Measurements from ENCODE around the gene NCKAP5L. TPM values are rescaled to one million over a fixed set of nuclear protein-coding genes. Genes with fewer than 3 reads are reported as not detected.
A peak's percentile ranks its signal among the peaks of the same experiment; 100 is the strongest.
"Not testable (repeated sequence)": the region's sequence is repeated elsewhere in the genome, so short reads cannot be mapped to it uniquely, and the experiment has no call there.

The NCKAP5L gene
- total RNA-seq, 1 donor from 2014 or later = 29.0 TPM

GRCh38 chr12:49793620-49794019, 34.6 kb downstream of the NCKAP5L start:
- intact Hi-C loops (cut with DNase I) = no loop called here
- no peak for ATAC-seq (ENCODE audit: poor library complexity)
- no peak for DNase-seq

DNA sequence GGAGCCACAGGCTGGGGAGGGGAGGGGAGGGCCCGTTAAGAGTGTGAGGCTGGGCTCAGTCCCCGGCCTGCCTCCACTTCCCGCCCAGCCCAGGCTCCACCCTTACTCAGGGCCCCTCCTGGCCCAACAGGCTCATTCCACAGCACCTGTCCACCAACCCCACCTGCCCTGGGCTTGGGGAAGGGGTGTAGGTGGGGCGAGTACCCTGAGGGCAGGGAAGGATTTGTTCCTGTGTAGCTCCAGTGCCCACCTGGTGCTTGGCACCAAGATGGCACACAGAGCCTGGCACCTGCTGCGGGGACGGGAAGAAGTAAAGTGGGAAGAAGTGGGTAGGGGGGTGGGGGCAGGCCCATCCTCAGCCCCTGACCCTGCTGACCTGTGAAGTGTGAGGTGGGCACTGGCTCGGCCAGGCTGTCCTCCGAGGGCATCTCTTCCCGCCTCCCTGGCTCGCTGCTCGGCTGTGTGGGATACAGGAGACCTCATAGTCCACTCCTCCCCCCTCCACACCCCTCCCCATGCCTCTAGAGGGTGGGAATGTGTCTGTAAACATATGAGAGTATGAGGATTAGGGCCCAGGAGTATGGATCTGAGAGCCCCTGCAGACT, 35.1 kb downstream of the NCKAP5L start:
- ATAC-seq (ENCODE audit: poor library complexity) (no peak), DNase-seq (no peak)
- intact Hi-C loops (cut with DNase I) = no loop called here

- no peak for DNase-seq
- intact Hi-C loops (cut with DNase I) = no loop called here
- ATAC-seq (ENCODE audit: poor library complexity) = no peak
Measured at GRCh38 chr12:49792181-49792970, 35.8 kb downstream of the NCKAP5L start.

DNA sequence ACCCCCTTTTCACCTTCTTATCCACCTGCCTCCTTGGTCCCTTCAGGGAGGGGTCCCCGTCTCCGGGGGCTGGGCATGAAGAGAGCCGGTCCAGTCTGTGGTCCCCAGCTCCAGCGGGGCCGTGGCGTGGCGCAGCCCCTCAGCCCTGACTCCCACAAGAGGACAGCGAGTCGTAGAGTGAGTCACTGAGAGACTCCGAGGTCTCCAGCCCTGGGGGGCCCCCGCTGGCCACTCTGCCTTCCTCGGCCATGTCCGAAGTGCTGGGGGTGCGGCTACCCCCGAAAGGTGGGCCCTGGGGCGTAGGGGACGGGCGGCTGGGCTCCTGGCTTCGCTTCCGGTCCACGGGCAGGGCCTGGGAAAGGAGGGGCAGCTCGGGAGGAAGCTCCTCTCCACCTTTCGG, 36.5 kb downstream of the NCKAP5L start:
- intact Hi-C loops (cut with DNase I) = no loop called here
- DNase-seq = no peak
- ATAC-seq (ENCODE audit: poor library complexity) = no peak

GRCh38 chr12:49790741-49791555, 37.3 kb downstream of the NCKAP5L start:
- intact Hi-C loops (cut with DNase I) = no loop called here
- no peak for DNase-seq
- ATAC-seq (ENCODE audit: poor library complexity) = no peak

- no peak for ATAC-seq (ENCODE audit: poor library complexity)
- no peak for DNase-seq
- intact Hi-C loops (cut with DNase I) = no loop called here
Measured at GRCh38 chr12:49789992-49790391, 38.2 kb downstream of the NCKAP5L start.

DNA sequence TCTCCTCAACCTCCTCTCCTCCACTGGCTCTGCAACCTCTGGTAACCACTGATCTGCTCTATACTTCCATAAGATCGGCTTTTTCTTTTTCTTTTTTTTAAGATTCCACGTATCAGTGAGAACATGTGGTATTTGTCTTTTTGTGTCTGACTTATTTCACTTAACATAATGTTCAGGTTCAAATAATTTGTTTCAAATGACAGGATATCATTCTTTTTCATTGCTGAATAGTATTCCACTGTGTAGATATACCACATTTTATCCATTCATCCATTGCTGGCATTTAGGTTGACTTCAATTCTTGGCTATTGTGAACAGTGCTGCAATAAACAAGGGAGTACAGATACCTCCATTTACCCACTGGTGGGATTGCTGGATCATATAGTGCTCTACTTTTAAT, 40.5 kb downstream of the NCKAP5L start:
- intact Hi-C loops (cut with DNase I) = no loop called here
- no peak for DNase-seq
- ATAC-seq (ENCODE audit: poor library complexity) = no peak

DNA sequence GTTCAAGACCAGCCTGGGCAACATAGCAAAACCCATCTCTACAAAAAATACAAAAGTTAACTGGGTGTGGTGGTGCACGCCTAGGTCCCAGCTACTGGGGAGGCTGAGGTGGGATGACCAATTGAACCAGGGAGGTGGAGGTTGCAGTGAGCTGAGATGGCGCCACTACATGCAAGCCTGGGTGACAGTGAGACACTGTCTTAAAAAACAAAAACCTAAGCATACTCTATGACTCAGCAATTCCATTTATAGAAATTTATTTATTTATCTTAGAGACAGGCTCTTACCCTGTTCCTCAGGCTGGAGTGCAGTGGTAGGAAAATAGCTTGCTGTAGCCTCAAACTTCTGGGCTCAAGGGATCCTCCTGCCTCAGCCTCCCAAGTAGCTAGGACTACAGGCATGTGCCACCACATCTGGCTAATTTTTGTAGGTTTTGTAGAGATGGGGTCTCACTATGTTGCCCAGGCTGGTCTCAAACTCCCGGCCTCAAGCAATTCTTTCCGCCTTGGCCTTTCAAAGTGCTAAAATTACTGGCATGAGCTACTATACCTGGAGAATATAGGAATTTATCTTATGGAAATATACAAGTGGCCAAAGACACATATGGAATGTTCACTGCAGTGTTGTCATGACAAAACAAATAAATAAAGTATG, 43.3 kb downstream of the NCKAP5L start:
- intact Hi-C loops (cut with DNase I) = no loop called here
- ATAC-seq (ENCODE audit: poor library complexity) (no peak), DNase-seq (no peak)

DNA sequence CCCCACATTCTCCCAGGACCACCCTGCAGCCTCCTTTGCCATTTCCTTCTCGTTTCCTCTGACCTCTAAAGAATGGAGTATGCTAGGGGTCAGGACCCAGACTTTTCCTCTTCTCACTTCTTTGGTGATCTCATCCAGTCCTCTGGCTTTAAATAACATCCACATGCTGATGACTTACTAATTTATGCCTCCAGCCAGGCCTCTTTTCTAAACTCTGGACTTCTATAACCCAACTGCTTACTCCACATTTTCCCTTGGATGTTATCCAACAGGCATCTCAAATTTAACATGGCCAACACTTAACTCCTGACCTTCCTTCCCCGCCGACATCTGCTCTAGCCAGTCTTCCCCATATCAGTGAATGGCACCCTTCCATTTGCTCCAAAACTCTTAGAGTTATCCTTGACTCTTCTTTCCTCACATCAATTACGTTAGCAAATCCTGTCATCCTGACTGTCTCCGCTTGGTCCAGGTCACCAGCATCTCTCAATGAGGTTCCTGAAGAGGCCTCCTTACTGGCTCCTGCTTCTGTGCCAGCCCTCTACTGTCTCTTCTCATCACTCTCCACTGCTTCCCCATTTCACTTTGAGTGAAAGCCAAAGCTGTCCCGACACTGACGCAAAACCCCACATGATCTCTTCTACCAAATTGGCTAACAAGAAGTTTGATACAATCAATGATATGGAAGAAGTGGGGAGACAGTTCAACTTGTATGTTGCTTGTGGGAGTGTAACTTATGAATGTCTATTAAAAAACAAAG, 44.1 kb downstream of the NCKAP5L start:
- ATAC-seq (ENCODE audit: poor library complexity) (peak; percentile 45), DNase-seq (no peak)
- intact Hi-C loops (cut with DNase I) = no loop called here

GRCh38 chr12:49780914-49781313, 47.3 kb downstream of the NCKAP5L start:
- ATAC-seq (ENCODE audit: poor library complexity); intact Hi-C loops (cut with DNase I); DNase-seq: not testable (repeated sequence)

- no peak for ATAC-seq (ENCODE audit: poor library complexity)
- intact Hi-C loops (cut with DNase I) = loop anchor here (2.0 to 10.0 kb wide), 2 partner anchors 61 to 195 kb away; partner anchors contain the start of gene AQP6
- DNase-seq = no peak
Measured at GRCh38 chr12:49779581-49779980, 48.6 kb downstream of the NCKAP5L start.

GRCh38 chr12:49777800-49778748, 50.1 kb downstream of the NCKAP5L start:
- peak; percentile 61 for ATAC-seq (ENCODE audit: poor library complexity)
- intact Hi-C loops (cut with DNase I) = loop anchor here (2.0 to 10.0 kb wide), 2 partner anchors 63 to 197 kb away; partner anchors contain the start of gene AQP6
- DNase-seq = peak; percentile 67

- ATAC-seq (ENCODE audit: poor library complexity) = no peak
- intact Hi-C loops (cut with DNase I) = loop anchor here (10.0 kb wide), 1 partner anchor 197 kb away; the partner anchor contains the start of gene AQP6
- no peak for DNase-seq
Measured at GRCh38 chr12:49777341-49777740, 50.9 kb downstream of the NCKAP5L start.

- intact Hi-C loops (cut with DNase I) = loop anchor here (10.0 kb wide), 1 partner anchor 198 kb away; the partner anchor contains the start of gene AQP6
- DNase-seq (no peak), ATAC-seq (ENCODE audit: poor library complexity) (no peak)
Measured at GRCh38 chr12:49776858-49777257, 51.4 kb downstream of the NCKAP5L start.

DNA sequence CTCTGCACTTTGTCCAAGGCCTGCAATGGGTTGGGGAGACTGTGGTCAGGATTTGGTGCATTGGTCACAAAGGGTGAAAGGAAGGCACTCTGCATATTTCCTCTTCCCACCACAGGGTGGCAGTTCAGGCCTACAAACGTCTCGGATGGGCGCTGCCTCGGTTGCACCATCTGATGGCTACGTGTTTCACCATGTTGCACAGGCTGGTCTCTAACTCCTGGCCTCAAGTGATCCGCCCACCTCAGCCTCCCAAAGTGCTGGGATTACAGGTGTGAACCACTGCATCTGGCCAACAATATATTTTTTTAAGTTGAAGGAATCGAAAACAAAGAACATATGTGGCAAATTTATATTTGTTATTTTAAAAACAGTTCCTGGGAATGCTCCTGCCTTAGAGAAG, 51.8 kb downstream of the NCKAP5L start:
- peak; percentile 94 for ATAC-seq (ENCODE audit: poor library complexity)
- intact Hi-C loops (cut with DNase I) = loop anchor here (10.0 kb wide), 1 partner anchor 198 kb away; the partner anchor contains the start of gene AQP6
- peak; percentile 80 for DNase-seq

DNA sequence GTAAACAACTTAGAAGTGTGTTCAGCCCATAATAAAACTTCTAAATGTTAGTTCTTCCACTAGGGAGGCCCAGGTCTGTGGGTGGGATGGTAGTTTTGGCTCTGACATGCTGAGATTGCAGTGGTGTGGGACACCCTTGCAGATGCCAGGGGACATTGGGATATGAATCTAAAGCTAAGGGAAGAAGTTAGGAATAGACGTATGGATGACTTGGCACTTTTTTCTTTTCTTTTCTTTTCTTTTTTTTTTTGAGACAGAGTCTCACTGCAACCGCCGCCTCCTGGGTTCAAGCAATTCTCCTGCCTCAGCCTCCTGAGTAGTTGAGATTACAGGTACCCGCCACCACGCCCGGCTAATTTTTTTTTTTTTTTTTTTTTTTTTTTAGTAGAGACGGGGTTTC, 55.1 kb downstream of the NCKAP5L start:
- not testable (repeated sequence) for DNase-seq; ATAC-seq (ENCODE audit: poor library complexity)
- intact Hi-C loops (cut with DNase I) = loop anchor here (10.0 kb wide), 1 partner anchor 202 kb away; the partner anchor contains the start of gene AQP6

DNA sequence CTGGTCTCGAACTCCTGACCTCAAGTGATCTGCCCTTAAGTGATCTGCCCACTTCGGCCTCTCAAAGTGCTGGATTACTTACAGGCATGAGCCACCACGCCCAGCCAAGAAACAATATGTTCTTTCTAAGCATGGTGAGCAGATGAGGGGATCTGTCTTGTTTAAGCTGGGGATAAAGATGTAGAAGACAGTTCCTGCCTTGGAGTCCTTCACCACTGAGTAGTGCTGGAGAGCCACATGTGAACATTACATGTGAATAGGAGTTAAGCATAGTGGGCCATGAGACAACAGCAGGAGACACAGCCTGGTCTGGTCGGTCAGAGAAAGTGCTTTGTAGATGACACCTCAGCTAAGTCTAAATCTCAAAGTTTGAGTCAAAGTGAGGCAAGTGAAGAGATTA, 60.9 kb downstream of the NCKAP5L start:
- no peak for DNase-seq
- intact Hi-C loops (cut with DNase I) = no loop called here

More for the DNA sequence above, 60.9 kb downstream of the NCKAP5L start:
- no peak for ATAC-seq (ENCODE audit: poor library complexity)

Measured in Right ventricle myocardium superior (tissue), 1 donor.